K562 (cell line): Measurements from ENCODE around the gene PCK1. TPM values are rescaled to one million over a fixed set of nuclear protein-coding genes. Genes with fewer than 3 reads are reported as not detected.

Experiments
- ATAC-seq: fragments of 200-7000 bp; cut with Tn5 transposase; 3 replicates; pipeline ENCODE4 v1.9.1; 2020; ENCODE audit warnings: moderate library complexity
- BruUV-seq: library from RNA; stranded (reverse); fragments of 400-500 nt; replicated peaks from 2 replicates; lab custom pipeline; 2021; lab: Mats Ljungman, UMichigan
- CTCF ChIA-PET: fragments of 300-600 bp; formaldehyde crosslinking; extraction: SDS; loops from one replicate; lab custom pipeline; 2021; ENCODE audit warnings: low intra/inter-chr PET ratio; lab: Yijun Ruan, JAX
- POLR2A ChIA-PET: fragments of 300-600, 350-650 bp; sonication (Branson Sonifier 250); formaldehyde crosslinking; extraction: SDS; loops from one replicate; lab custom pipeline; 2021; ENCODE audit warnings: antibody characterized with exemption, inconsistent platforms; lab: Yijun Ruan, JAX
- DNase-seq, 4 experiments: peaks; one replicate each; pipeline versions ENCODE4 v3.0.0 to v3.0.0-alpha.2; 2011 to 2018; ENCODE audit warnings: low spot score in 3 of 4, mixed read lengths in 3 of 4; ENCODE audit errors: extremely low read depth in 1 of 4
- FAIRE-seq: peaks from 2 replicates; lab custom pipeline; 2011; peaks lifted over from hg19 to GRCh38; lab: Jason Lieb, UNC
- H2AFZ ChIP-seq: 2 replicates; pipeline ENCODE4 v1.6.0; 2011; ENCODE audit warnings: low read depth, low read length, control low read depth, inconsistent platforms
- H3K27ac ChIP-seq: fragments of 200-600 bp; 3 replicates; pipeline ENCODE4 v1.8.0; 2011; ENCODE audit warnings: low read depth, mild to moderate bottlenecking, control low read depth, inconsistent platforms, low read length, moderate library complexity, mixed read lengths; ENCODE audit errors: extremely low read depth
- H3K27me3 ChIP-seq, 2 experiments: fragments of 300-600 bp in 1 of 2; 2 replicates in 1 of 2; 3 replicates in 1 of 2; pipeline versions ENCODE4 v1.6.0 to v1.8.0; 2011; ENCODE audit warnings: inconsistent platforms in 2 of 2, low read length in 2 of 2, mild to moderate bottlenecking in 1 of 2, mixed read lengths in 1 of 2, moderate library complexity in 1 of 2; ENCODE audit not compliant: control insufficient read depth in 2 of 2, insufficient read depth in 2 of 2
- H3K36me3 ChIP-seq: fragments of 300-600 bp; 3 replicates; pipeline ENCODE4 v1.8.0; 2011; ENCODE audit warnings: mild to moderate bottlenecking, low read length, inconsistent platforms; ENCODE audit not compliant: control insufficient read depth, insufficient read depth
- H3K4me1 ChIP-seq, 2 experiments: fragments of 200-600 bp in 1 of 2; replicated peaks in 1 of 2; 2 replicates in 1 of 2; 3 replicates in 1 of 2; pipeline versions ENCODE4 v1.5.1 to v1.8.0; 2011; ENCODE audit warnings: inconsistent platforms in 2 of 2, low read length in 2 of 2, mild to moderate bottlenecking in 1 of 2, mixed read lengths in 1 of 2, moderate library complexity in 1 of 2; ENCODE audit not compliant: control insufficient read depth in 2 of 2, insufficient read depth in 2 of 2
- H3K4me2 ChIP-seq: 2 replicates; pipeline ENCODE4 v1.6.1; 2011; ENCODE audit warnings: low read length, control low read depth, inconsistent platforms, mixed read lengths; ENCODE audit not compliant: insufficient read depth
- H3K4me3 ChIP-seq: fragments of 200-600 bp; sonication (generic), shearing (Covaris generic); 2 replicates; pipeline ENCODE4 v1.5.1; 2016; ENCODE audit warnings: control low read depth, inconsistent platforms
- H3K79me2 ChIP-seq: fragments of 200-600 bp; 3 replicates; pipeline ENCODE4 v1.8.0; 2011; ENCODE audit warnings: low read length, inconsistent platforms; ENCODE audit not compliant: control insufficient read depth, insufficient read depth
- H3K9ac ChIP-seq, 2 experiments: 2 replicates each; pipeline versions ENCODE4 v1.6.0 to v1.6.1; 2011; ENCODE audit warnings: low read depth in 2 of 2, low read length in 2 of 2, control low read depth in 1 of 2, inconsistent platforms in 1 of 2, mild to moderate bottlenecking in 1 of 2, mixed read lengths in 1 of 2; ENCODE audit not compliant: insufficient read depth in 1 of 2
- H3K9me1 ChIP-seq: one replicate; pipeline ENCODE4 v1.6.0; 2011; ENCODE audit warnings: inconsistent platforms, mild to moderate bottlenecking, low read length, moderate library complexity; ENCODE audit not compliant: control insufficient read depth, insufficient read depth
- H3K9me3 ChIP-seq: replicated peaks from 2 replicates; pipeline ENCODE4 v1.5.1; 2011; ENCODE audit warnings: low read depth, low read length, inconsistent platforms; ENCODE audit not compliant: control insufficient read depth, insufficient read depth
- H4K20me1 ChIP-seq: replicated peaks from 2 replicates; pipeline ENCODE4 v1.6.1; 2011; ENCODE audit warnings: low read length, inconsistent platforms, mixed read lengths; ENCODE audit not compliant: control insufficient read depth, insufficient read depth
- EZH2 ChIP-seq: IDR thresholded peaks from 2 replicates; pipeline ENCODE4 v1.6.1; 2012; ENCODE audit warnings: low read depth, mild to moderate bottlenecking, inconsistent platforms, low read length, borderline replicate concordance
- FOS ChIP-seq: IDR thresholded peaks from 3 replicates; pipeline ENCODE4 v1.6.1; 2011; ENCODE audit not compliant: insufficient read length; ENCODE audit errors: extremely low read depth
- FUS ChIP-seq: fragments of 200-400 bp; formaldehyde crosslinking; optimal IDR thresholded peaks from 2 replicates; pipeline ENCODE3; 2017; ENCODE audit warnings: low read depth, low read length
- KDM5B ChIP-seq: fragments of 200-600 bp; sonication (generic); IDR thresholded peaks from 2 replicates; pipeline ENCODE4 v1.6.1; 2012; ENCODE audit warnings: low read depth, mild to moderate bottlenecking, moderate library complexity, low read length, control low read depth, inconsistent platforms; ENCODE audit not compliant: insufficient replicate concordance
- NBN ChIP-seq: fragments of 450-650 bp; IDR thresholded peaks from 2 replicates; pipeline ENCODE4 v1.6.1; 2016; ENCODE audit warnings: low read depth, mild to moderate bottlenecking
- SOX6 ChIP-seq: fragments of 450-650 bp; IDR thresholded peaks from 2 replicates; pipeline ENCODE4 v1.6.1; 2014; ENCODE audit warnings: mild to moderate bottlenecking
- ZMIZ1 ChIP-seq, 2 experiments: fragments of 150-350 bp in 1 of 2; IDR thresholded peaks; 2 replicates each; pipeline ENCODE4 v1.6.1; 2012 to 2016; ENCODE audit warnings: low read depth in 2 of 2, low read length in 2 of 2, mild to moderate bottlenecking in 1 of 2, moderate library complexity in 1 of 2
- ZNF23 ChIP-seq: fragments of 250-450 bp; sonication (Bioruptor Pico); IDR thresholded peaks from 2 replicates; pipeline ENCODE4 v1.4.0; 2020; ENCODE audit warnings: mild to moderate bottlenecking
- WGBS: fragments of 100-300 bp; shearing (Covaris generic); methylation state at CpG from one replicate; pipeline ENCODE4 v1.1.6; 2016; ENCODE audit warnings: low coverage, mixed read lengths; ENCODE audit not compliant: insufficient coverage; ENCODE audit errors: missing lambda C conversion rate; 5-methylcytosine and 5-hydroxymethylcytosine counted together
- in situ Hi-C: fragments of 300-500 bp; cut with MboI; formaldehyde crosslinking; loops from 4 replicates; pipeline ENCODE4 v1.15.0; 2018; ENCODE audit warnings: inconsistent platforms, mixed read lengths
- intact Hi-C: fragments of 100-400 bp; cut with micrococcal nuclease; formaldehyde crosslinking; loops from 2 replicates; pipeline ENCODE4 v1.14.2; 2022
- polyA plus RNA-seq, 8 experiments: library from polyadenylated mRNA; depleted of rRNA in 4 of 8; stranded (reverse) in 5 of 8; unstranded in 3 of 8; fragments of >200 nt; fragmentation: Nextera tagmentation in 2 of 8; fragmentation: Illumina TruSeq in 1 of 8; extraction: Ambion mirVana in 2 of 8; extraction: Trizol in 1 of 8; gene quantifications; 2 replicates each; pipeline versions ENCODE4 v1.2.1 to v1.2.3, GENCODE V29; 2011 to 2014; ENCODE audit warnings: inconsistent platforms in 1 of 8, missing spikeins in 1 of 8
- total RNA-seq, 7 experiments: library from RNA; depleted of rRNA in 6 of 7; stranded (reverse); fragments of >200 nt in 6 of 7; fragmentation: Illumina TruSeq in 2 of 7; extraction: Trizol in 2 of 7; gene quantifications; 2 replicates each; pipeline versions ENCODE4 v1.2.1 to v1.2.3, GENCODE V29; 2011 to 2021; ENCODE audit warnings: low replicate concordance in 1 of 7
- TF ChIP-seq, protein P1 (sequence below): sonication (generic); formaldehyde crosslinking; IDR thresholded peaks from 2 replicates; pipeline ENCODE4 v1.8.1; 2023; ENCODE audit warnings: mild to moderate bottlenecking, missing genetic modification reagents

PCK1 gene
- total and polyA plus RNA-seq, 9 of the 15 experiments (the other 6 are each of a cell fraction or from before 2014, with no cell fraction given), result 0.05 to 0.73 (median 0.15) TPM

DNA sequence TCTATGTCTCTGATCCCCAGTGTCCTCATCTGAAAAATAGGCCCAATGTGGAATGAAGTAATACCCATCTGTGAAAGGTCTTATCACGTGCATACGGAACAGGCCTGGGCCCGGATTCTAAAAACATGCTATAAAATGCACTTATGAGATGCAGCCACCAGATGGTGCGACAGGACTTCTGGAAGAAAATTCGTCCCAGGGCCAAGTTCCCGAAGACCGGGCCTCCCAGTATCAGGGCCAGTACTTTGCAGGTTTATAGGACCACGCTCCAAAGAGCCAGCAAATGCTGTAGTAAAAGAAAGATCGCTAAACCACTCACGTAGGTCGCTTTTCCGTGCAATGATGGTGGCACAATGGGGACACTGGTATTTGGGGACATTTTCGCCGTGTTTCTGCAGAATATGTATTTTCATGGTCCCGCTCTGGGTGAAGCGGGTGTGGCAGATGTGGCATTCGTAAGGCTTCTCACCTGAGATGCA lies 46.6 kb upstream of the PCK1 start (continued):
- no peak for TF ChIP-seq ZMIZ1 (IDR thresholded peaks at IDR 0.05; ENCODE audit: low read depth in 2 of 2, low read length in 2 of 2)

- Histone ChIP-seq H2AFZ (no peak overlapping the region), H3K4me3 (no peak overlapping the region), H3K9me1 (no peaks in the 10 kb centered on the region), H4K20me1 (peaks cover 4% of the 10 kb centered on the region; the same call in 1 of the 2 replicates), H3K9ac (no peak overlapping the region), H3K36me3 (peaks cover 99% of the 10 kb centered on the region), H3K9me3 (no peaks in the 10 kb centered on the region), H3K27me3 (no peaks in the 10 kb centered on the region), H3K27ac (no peak overlapping the region), H3K4me2 (no peak overlapping the region), H3K4me1 (peaks cover 0 to 19% of the 10 kb centered on the region in 2 experiments; a peak in 2 of 5 replicates), H3K79me2 (peaks cover 38% of the 10 kb centered on the region)
- POLR2A ChIA-PET, result interaction anchor here (0.5 to 1.0 kb wide), 2 partner anchors 59 to 127 kb away, joined by 3 read pairs; no protein-coding TSS in a partner anchor
- no peak for DNase-seq
- BruUV-seq, result no TSS peak
- 93% methylated on average over 5 of the region's 5 CpGs for WGBS
- CTCF ChIA-PET, result interaction anchor here (0.5 to 5.2 kb wide), 2 partner anchors 77 to 930 kb away, joined by 3 to 82 read pairs; no protein-coding TSS in a partner anchor
- FAIRE-seq, result no peak
- TF ChIP-seq KDM5B (no peak), ZNF23 (CRISPR knock-in tag) (no peak), FOS (no peak), NBN (no peak), EZH2 (no peak), SOX6 (no peak), FUS (no peak)
- TF ChIP-seq, protein P1, sequence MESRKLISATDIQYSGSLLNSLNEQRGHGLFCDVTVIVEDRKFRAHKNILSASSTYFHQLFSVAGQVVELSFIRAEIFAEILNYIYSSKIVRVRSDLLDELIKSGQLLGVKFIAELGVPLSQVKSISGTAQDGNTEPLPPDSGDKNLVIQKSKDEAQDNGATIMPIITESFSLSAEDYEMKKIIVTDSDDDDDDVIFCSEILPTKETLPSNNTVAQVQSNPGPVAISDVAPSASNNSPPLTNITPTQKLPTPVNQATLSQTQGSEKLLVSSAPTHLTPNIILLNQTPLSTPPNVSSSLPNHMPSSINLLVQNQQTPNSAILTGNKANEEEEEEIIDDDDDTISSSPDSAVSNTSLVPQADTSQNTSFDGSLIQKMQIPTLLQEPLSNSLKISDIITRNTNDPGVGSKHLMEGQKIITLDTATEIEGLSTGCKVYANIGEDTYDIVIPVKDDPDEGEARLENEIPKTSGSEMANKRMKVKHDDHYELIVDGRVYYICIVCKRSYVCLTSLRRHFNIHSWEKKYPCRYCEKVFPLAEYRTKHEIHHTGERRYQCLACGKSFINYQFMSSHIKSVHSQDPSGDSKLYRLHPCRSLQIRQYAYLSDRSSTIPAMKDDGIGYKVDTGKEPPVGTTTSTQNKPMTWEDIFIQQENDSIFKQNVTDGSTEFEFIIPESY (CRISPR knock-in tag), result no peak
- ATAC-seq, result no peak
- intact Hi-C loops, result no loop called here
- in situ Hi-C loops, result no loop called here
Measured at GRCh38 chr20:57517904-57518303, 43.0 kb upstream of the PCK1 start.
